IgD-negative memory B cell (primary cell): Measurements from ENCODE around the gene EML4. TPM values are rescaled to one million over a fixed set of nuclear protein-coding genes. Genes with fewer than 3 reads are reported as not detected.

Source experiments
- H3K27ac Mint-ChIP-seq, 3 donors: one replicate each; pipeline ENCODE4 v1.8.0; 2020 to 2022; ENCODE audit warnings: mild to moderate bottlenecking in 3 of 3, mixed read lengths in 3 of 3, moderate library complexity in 1 of 3
- H3K27me3 Mint-ChIP-seq: one replicate; pipeline ENCODE4 v1.8.0; 2021; ENCODE audit warnings: mixed read lengths
- H3K36me3 Mint-ChIP-seq: one replicate; pipeline ENCODE4 v1.8.0; 2020; ENCODE audit warnings: mild to moderate bottlenecking, mixed read lengths
- H3K4me1 Mint-ChIP-seq, 3 donors: one replicate each; pipeline ENCODE4 v1.8.0; 2020 to 2022; ENCODE audit warnings: mixed read lengths in 3 of 3, mild to moderate bottlenecking in 1 of 3
- H3K4me3 Mint-ChIP-seq, 4 donors: one replicate each; pipeline ENCODE4 v1.8.0; 2020 to 2022; ENCODE audit warnings: mild to moderate bottlenecking in 4 of 4, mixed read lengths in 4 of 4, moderate library complexity in 3 of 4
- H3K9me3 Mint-ChIP-seq, 3 donors: one replicate each; pipeline ENCODE4 v1.8.0; 2020 to 2021; ENCODE audit warnings: mixed read lengths in 3 of 3, mild to moderate bottlenecking in 1 of 3
- polyA plus RNA-seq: library from polyadenylated mRNA; unstranded; fragments of 300-500 nt; fragmentation: Illumina TruSeq; gene quantifications from one replicate; pipeline ENCODE4 v1.2.3, GENCODE V29; 2021

EML4 gene
- polyA plus RNA-seq, 1 donor from 2014 or later, result 78.3 TPM

DNA sequence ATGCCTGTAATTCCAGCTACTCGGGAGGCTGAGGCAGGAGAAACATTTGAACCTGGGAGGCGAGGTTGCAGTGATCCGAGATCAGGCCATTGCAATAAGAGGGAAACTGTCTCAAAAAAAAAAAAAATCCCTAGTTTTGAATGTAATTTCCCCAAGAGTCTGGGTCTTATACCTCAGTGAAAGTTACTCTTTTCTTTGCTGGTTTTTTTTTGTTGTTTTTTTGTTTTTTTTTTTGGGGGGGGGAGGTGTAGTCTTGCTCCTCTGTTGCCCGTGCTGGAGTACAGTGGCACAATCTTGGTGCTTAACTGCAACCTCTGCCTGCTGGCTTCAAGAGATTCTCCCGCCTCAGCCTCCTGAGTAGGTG, 22.8 kb downstream of the EML4 start:
- peak overlapping the region in 1 of 3 donors; percentile 83 for H3K27ac Mint-ChIP-seq
- H3K4me3 Mint-ChIP-seq, result no peak overlapping the region
- no peaks in the 10 kb centered on the region for H3K9me3 Mint-ChIP-seq
- H3K36me3 Mint-ChIP-seq, result peaks cover 10% of the 10 kb centered on the region
- peaks cover 43 to 59% (median 53%) of the 10 kb centered on the region in 3 donors for H3K4me1 Mint-ChIP-seq
- H3K27me3 Mint-ChIP-seq, result no peaks in the 10 kb centered on the region

DNA sequence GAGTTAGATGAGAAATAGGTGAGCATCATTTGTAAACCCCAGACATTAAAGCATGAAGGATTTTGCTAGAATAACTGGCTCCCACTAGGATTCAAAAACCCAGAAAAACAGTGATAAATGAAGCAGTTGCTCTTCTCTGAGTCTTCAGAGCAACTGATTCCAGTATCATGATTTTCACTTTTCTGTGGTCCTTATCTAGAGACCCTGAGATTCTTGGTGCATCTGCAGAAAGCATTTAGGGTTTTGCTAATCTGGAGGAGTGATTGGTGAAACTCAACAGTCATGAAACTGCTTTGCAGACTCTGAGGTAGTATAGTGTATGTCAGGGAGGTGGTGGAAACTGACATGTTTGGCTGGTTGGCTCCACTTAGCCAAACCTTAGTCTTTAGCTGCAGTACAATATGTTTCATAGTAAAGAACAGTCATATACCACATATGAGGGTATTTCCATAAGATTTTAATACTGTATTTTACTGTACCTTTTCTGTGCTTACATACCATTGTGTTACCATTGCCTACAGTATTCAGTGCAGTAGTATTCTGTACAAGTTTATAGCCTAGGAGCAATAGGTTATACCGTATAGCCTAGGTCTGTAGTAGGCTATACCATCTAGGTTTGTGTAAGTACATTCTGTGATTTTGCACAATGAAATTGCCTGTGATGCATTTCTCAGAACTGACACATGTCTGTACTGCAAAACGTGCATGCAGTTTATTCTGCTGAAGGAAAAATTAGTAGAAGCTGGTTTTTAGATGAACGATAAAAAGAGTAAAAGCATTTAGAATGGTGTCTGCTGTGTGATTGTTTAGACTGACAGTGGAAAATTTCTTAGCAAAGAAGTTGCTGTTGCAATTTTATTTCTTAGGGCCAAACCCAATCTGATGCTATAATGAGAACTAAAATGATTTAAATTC, 23.8 kb downstream of the EML4 start:
- peaks cover 38 to 54% (median 51%) of the 10 kb centered on the region in 3 donors for H3K4me1 Mint-ChIP-seq
- H3K27ac Mint-ChIP-seq, result peak overlapping the region; percentile 1 to 83 (median 80)
- H3K36me3 Mint-ChIP-seq, result peaks cover 4% of the 10 kb centered on the region
- H3K9me3 Mint-ChIP-seq, result no peaks in the 10 kb centered on the region
- H3K4me3 Mint-ChIP-seq, result peak overlapping the region in 2 of 4 donors; percentile 36 to 65
- H3K27me3 Mint-ChIP-seq, result no peaks in the 10 kb centered on the region

DNA sequence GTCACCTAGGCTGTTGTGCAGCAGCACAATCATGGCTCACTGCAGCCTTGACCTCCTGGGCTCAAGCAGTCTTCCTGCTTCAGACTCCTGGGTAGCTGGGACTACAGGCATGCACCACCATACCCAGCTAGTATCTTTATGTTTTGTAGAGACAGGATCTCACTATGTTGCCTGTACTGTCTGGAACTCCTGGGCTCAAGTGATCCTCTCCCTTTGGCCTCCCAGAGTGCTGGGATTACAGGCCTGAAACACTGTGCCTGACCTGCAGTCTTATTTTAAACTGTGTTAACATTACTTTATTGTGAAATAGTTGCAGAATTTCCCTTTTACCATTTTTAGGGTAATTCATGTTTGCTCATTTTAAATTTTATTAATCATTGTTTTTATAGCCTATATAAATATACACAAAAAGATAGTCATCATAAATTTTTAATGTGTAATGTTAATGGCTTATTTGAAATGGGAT, 24.6 kb downstream of the EML4 start:
- peaks cover 45 to 61% (median 57%) of the 10 kb centered on the region in 3 donors for H3K4me1 Mint-ChIP-seq
- peak overlapping the region; percentile 1 to 80 (median 34) for H3K27ac Mint-ChIP-seq
- peaks cover 7% of the 10 kb centered on the region for H3K36me3 Mint-ChIP-seq
- no peaks in the 10 kb centered on the region for H3K27me3 Mint-ChIP-seq
- peak overlapping the region in 1 of 4 donors; percentile 65 for H3K4me3 Mint-ChIP-seq
- H3K9me3 Mint-ChIP-seq, result no peaks in the 10 kb centered on the region

DNA sequence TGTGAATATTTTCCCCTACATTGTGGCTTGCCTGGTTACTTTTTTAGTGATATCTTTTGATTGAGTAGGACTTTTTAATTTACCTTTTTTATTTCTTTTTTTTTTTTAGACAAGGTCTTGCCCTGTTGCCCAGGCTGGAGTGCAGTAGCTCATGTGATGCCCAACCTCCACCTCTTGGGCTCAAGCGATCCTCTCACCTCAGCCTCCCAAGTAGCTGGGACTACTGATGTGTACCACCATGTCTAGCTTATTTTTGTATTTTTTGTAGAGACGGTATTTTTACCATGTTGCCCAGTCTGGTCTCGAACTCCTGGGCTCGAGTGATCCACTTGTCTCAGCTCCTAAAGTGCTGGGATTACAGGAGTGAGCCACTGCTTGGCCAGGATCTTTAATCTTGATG, 25.3 kb downstream of the EML4 start:
- Mint-ChIP-seq H3K4me3 (no peak overlapping the region), H3K4me1 (peaks cover 52 to 64% (median 60%) of the 10 kb centered on the region in 3 donors), H3K27ac (peak overlapping the region in 1 of 3 donors; percentile 80), H3K9me3 (no peaks in the 10 kb centered on the region), H3K27me3 (no peaks in the 10 kb centered on the region), H3K36me3 (peaks cover 7% of the 10 kb centered on the region)

GRCh38 chr2:42195559-42195958, 26.4 kb downstream of the EML4 start:
- peaks cover 52 to 63% (median 60%) of the 10 kb centered on the region in 3 donors for H3K4me1 Mint-ChIP-seq
- H3K9me3 Mint-ChIP-seq, result no peaks in the 10 kb centered on the region
- H3K27ac Mint-ChIP-seq, result no peak overlapping the region
- no peaks in the 10 kb centered on the region for H3K27me3 Mint-ChIP-seq
- no peak overlapping the region for H3K4me3 Mint-ChIP-seq
- H3K36me3 Mint-ChIP-seq, result peaks cover 7% of the 10 kb centered on the region

GRCh38 chr2:42196070-42196402, 26.9 kb downstream of the EML4 start:
- no peak overlapping the region for H3K4me3 Mint-ChIP-seq

DNA sequence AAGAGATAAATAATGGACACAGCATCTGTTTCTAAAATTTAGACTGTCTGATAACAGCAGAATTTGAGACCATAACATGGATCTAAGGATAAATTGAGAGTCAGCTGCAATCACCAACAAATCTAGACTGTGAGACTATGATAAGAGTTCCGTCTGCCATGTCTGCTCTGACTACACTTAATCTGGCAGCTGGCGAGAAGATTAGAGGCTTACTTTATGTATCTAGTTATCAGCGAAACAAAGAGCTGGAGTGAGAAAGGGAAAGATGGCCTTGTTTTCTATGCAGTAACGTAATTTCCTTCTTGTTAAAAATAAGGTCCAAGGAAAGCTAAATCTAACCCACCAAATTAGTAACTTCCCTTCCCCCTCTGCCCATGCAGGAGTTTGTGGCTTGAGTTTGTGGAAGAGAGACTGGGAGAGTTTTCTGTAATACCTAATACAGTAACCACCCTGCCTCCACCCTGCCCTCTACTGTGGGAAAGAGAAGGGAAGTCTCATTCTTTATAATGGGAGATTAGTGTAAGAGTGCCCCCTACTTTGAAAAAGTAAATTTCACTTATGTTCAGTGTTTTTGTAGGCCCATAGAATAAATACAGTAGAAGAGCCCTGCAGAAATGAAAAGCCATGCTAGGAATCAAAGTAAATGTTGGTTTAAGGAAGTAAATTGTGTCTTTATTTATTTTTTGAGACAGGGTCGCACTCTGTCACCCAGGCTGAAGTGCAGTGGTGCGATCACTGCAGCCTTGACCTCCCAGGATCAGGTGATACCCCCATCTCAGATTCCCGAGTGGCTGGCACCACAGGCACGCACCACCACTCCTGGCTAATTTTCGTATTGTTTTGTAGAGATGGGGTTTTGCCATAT, 27.5 kb downstream of the EML4 start:
- H3K4me3 Mint-ChIP-seq, result no peak overlapping the region
- peaks cover 54 to 61% (median 60%) of the 10 kb centered on the region in 3 donors for H3K4me1 Mint-ChIP-seq
- peak overlapping the region; percentile 23 to 85 (median 78) for H3K27ac Mint-ChIP-seq
- peaks cover 5% of the 10 kb centered on the region for H3K36me3 Mint-ChIP-seq
- no peaks in the 10 kb centered on the region for H3K27me3 Mint-ChIP-seq
- no peaks in the 10 kb centered on the region for H3K9me3 Mint-ChIP-seq

More at GRCh38 chr2:42196070-42196402, 26.9 kb downstream of the EML4 start:
- H3K9me3 Mint-ChIP-seq, result no peaks in the 10 kb centered on the region
- peaks cover 55 to 61% (median 60%) of the 10 kb centered on the region in 3 donors for H3K4me1 Mint-ChIP-seq
- H3K27ac Mint-ChIP-seq, result no peak overlapping the region
- peaks cover 7% of the 10 kb centered on the region for H3K36me3 Mint-ChIP-seq
- no peaks in the 10 kb centered on the region for H3K27me3 Mint-ChIP-seq

DNA sequence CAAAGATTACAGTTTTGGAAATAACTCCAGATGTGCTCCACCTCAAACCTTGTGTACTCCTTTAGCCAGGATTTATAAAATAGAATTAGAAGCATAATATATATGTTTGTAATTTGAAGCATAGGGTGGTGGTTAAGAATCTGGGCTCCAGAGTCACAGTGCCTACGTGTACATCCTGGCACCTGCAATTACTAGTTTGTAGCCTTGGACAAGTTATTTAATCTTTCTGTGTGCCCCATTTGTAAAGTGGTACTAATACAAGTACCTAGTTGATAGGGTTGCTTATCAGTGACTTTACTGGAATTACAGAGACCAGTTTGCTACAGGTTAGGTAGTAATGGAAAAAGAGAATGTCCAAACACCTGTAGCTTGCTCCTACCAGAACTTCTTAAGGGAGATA, 28.6 kb downstream of the EML4 start:
- peak overlapping the region in 1 of 3 donors; percentile 46 for H3K27ac Mint-ChIP-seq
- H3K27me3 Mint-ChIP-seq, result no peaks in the 10 kb centered on the region
- H3K9me3 Mint-ChIP-seq, result no peaks in the 10 kb centered on the region
- H3K36me3 Mint-ChIP-seq, result peaks cover 8% of the 10 kb centered on the region
- no peak overlapping the region for H3K4me3 Mint-ChIP-seq
- peaks cover 56 to 61% (median 60%) of the 10 kb centered on the region in 3 donors for H3K4me1 Mint-ChIP-seq

DNA sequence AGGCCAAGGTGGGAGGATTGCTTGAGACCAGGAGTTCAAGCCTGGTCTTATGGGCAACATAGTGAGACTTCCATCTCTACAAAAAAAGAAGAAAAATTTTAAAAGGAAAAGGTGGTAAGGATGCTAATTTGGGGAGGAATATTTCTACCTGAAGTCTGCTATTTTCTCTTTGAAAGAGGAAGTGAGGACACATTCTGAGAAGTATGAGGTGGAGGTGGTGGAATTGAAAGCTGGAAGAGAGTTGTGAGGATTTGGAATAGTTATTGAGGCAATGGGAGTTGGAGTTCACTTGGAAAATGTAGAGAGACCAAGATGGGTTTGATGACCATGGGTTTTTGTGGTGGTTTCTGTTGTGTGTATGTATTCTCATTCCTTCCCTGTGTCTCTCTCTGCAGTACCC, 29.3 kb downstream of the EML4 start:
- Mint-ChIP-seq H3K4me3 (peak overlapping the region in 1 of 4 donors; percentile 21), H3K27me3 (no peaks in the 10 kb centered on the region), H3K9me3 (no peaks in the 10 kb centered on the region), H3K27ac (peak overlapping the region; percentile 22 to 70 (median 65)), H3K36me3 (peaks cover 8% of the 10 kb centered on the region), H3K4me1 (peaks cover 54 to 56% (median 55%) of the 10 kb centered on the region in 3 donors)

- H3K4me1 Mint-ChIP-seq, result peaks cover 54 to 58% (median 54%) of the 10 kb centered on the region in 3 donors
These were observed 29.8 kb downstream of the EML4 start for GRCh38 chr2:42199002-42199401.

DNA sequence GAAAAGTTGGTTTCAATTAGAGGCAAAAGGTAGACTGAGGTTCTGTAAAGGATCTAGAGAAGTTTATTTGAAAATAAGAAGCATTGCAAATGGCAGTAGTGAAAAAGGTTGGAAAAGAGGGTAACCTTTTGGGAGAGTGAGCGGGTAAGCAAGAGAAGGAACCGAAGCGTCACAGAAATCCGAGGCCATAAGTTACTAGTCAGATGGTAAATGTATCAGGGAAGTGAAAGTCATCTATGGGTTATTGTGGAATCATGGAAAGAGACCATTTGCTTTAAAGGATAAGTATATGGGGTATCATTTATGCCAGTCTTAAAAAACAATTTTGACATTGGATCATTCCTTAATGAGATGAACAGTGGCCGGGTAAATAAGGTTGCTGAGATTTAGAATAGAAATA, 30.5 kb downstream of the EML4 start:
- Mint-ChIP-seq H3K9me3 (no peaks in the 10 kb centered on the region), H3K27ac (peak overlapping the region in 2 of 3 donors; percentile 11 to 22), H3K36me3 (peaks cover 8% of the 10 kb centered on the region), H3K4me1 (peaks cover 52 to 64% (median 56%) of the 10 kb centered on the region in 3 donors), H3K27me3 (no peaks in the 10 kb centered on the region), H3K4me3 (peak overlapping the region in 2 of 4 donors; percentile 7 to 19)

More at GRCh38 chr2:42199002-42199401, 29.8 kb downstream of the EML4 start:
- Mint-ChIP-seq H3K36me3 (peaks cover 8% of the 10 kb centered on the region), H3K9me3 (no peaks in the 10 kb centered on the region), H3K27me3 (no peaks in the 10 kb centered on the region), H3K4me3 (peak overlapping the region in 2 of 4 donors; percentile 6 to 21), H3K27ac (peak overlapping the region in 2 of 3 donors; percentile 22 to 70)

GRCh38 chr2:42200926-42201855, 32.0 kb downstream of the EML4 start:
- Mint-ChIP-seq H3K27me3 (no peaks in the 10 kb centered on the region), H3K9me3 (no peaks in the 10 kb centered on the region), H3K36me3 (peaks cover 10% of the 10 kb centered on the region), H3K27ac (peak overlapping the region in 2 of 3 donors; percentile 48 to 50), H3K4me1 (peaks cover 55 to 76% (median 63%) of the 10 kb centered on the region in 3 donors), H3K4me3 (no peak overlapping the region)

GRCh38 chr2:42202634-42203008, 33.5 kb downstream of the EML4 start:
- no peaks in the 10 kb centered on the region for H3K27me3 Mint-ChIP-seq
- H3K36me3 Mint-ChIP-seq, result peaks cover 10% of the 10 kb centered on the region
- H3K4me1 Mint-ChIP-seq, result peaks cover 52 to 75% (median 65%) of the 10 kb centered on the region in 3 donors
- H3K4me3 Mint-ChIP-seq, result no peak overlapping the region
- no peak overlapping the region for H3K27ac Mint-ChIP-seq
- H3K9me3 Mint-ChIP-seq, result no peaks in the 10 kb centered on the region

- Mint-ChIP-seq H3K27me3 (no peaks in the 10 kb centered on the region), H3K36me3 (peaks cover 5% of the 10 kb centered on the region), H3K4me3 (no peak overlapping the region), H3K9me3 (no peaks in the 10 kb centered on the region), H3K27ac (peak overlapping the region in 1 of 3 donors; percentile 41), H3K4me1 (peaks cover 51 to 71% (median 58%) of the 10 kb centered on the region in 3 donors)
These were observed 34.6 kb downstream of the EML4 start for GRCh38 chr2:42203792-42204191.
